GM21390 (cell line): ENCODE data around the gene TBKBP1.
"Not testable (repeated sequence)": the region's sequence is repeated elsewhere in the genome, so short reads cannot be mapped to it uniquely, and the experiment has no call there.

Experiments
- ATAC-seq: cut with Tn5 transposase; IDR thresholded peaks from one replicate; pipeline ENCODE4 v1.9.1; 2021; ENCODE audit not compliant: unreplicated experiment

Gene TBKBP1

DNA sequence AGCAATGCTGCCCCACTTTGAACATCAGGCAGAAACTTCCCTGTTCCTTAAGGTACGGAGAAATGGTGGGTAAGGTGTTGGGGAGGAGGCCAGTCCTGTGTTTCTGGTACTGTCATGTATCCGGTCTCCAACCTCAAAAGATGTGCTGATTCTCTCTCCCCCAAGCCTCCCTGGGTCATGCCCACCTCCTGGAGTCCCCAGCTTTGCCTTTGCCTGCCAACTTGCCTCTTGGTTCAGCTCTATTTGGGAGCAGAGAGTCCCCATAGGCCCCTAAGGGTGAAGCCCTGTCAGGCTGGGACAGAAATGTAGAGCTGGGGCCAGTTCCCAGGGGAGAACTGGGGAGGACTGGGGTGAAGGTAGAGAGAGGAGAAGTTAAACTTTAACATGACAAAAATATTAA lies 37.4 kb downstream of the TBKBP1 start:
- ATAC-seq, result no peak

DNA sequence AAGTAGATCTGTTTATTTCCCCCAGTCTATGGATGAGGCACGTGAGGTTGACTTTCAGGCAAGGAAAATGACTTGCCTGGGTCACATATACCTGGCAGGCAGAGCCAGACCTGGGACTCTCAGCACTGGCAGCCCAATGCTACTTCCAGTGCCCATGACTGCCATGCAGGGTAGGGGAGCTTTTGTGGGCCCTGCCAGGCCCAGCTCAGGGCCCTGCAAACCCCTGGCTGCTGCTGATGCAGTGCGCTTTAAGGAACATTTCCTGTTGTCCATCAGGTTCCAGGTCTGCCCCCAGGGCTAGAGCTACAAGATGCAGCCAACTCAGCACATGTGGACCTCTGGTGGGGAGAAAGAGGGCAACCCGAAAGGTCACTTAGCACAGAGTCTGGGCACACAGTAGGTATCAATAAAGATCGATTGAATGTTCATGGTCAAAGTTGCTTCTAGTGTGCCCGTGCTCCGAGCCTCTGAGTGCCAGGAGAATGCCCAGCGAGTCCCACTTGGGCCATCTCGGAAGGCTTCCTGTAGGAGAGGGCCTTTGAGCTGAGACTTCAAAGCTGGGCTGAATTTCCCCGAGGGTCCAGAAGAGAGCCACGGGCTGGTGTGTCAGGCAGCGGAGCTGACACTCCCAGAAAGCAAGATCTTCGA lies 38.6 kb downstream of the TBKBP1 start:
- no peak for ATAC-seq

DNA sequence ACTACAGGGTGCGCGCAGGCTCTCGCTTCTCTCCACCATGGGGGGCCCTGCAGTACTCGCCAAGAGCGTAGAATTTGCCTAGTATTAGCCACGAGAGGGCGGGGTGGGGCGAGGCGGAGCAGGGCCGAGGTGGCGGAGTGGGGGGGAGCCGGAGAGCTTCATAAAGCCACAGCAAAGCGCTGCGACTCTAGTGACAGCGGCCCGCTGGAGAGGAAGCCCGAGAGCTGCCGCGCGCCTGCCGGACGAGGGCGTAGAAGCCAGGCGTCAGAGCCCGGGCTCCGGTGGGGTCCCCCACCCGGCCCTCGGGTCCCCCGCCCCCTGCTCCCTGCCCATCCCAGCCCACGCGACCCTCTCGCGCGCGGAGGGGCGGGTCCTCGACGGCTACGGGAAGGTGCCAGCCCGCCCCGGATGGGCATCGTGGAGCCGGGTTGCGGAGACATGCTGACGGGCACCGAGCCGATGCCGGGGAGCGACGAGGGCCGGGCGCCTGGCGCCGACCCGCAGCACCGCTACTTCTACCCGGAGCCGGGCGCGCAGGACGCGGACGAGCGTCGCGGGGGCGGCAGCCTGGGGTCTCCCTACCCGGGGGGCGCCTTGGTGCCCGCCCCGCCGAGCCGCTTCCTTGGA lies 39.2 kb downstream of the TBKBP1 start, which contains the start of gene TBX21:
TSS of gene TBX21 (plus strand) at position 190 of the 627 bp plus-strand sequence. CDS start at position 409, 219 bp downstream.
- ATAC-seq, result peak; percentile 57

DNA sequence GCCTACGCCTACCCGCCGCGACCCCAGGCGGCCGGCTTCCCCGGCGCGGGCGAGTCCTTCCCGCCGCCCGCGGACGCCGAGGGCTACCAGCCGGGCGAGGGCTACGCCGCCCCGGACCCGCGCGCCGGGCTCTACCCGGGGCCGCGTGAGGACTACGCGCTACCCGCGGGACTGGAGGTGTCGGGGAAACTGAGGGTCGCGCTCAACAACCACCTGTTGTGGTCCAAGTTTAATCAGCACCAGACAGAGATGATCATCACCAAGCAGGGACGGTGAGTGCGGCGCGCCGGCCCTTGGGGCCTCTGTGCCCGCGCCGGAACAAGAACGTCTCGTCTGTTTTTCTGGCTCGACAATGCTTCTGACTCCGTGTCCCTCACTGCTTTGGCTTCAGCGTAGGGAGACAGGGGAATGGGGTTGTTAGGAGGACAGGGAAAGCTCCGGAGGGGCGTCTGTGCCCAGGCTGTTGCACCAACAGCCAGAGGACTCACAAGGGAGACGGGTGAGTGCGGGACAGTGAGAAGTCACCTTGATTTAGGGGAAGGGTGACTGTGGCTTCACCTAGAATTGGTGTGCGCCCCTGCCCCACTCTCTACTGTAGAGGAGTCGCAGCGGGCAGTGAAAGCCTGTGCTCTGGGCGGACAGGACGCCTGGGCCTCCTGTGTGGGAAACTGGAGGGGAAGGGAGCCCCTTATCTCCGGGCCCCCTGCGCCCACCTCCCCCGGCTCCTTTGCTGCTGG lies 39.9 kb downstream of the TBKBP1 start:
- ATAC-seq, result no peak

DNA sequence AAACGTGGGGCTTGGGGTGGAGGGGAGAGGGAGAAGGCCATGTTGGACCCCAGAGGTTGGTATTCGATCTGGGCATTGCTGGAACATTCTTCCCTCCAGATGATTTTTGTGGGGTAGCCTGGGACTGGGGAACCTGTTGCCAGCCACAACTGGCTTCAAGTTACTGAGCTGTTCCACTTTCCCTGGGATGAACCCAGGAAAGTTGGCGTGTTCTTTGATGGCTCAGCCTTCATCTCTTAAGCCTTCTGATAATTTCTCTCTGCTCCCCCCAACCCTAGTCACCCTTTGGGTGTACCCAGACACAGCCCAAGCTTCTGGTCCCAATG lies 41.1 kb downstream of the TBKBP1 start:
- ATAC-seq, result no peak

DNA sequence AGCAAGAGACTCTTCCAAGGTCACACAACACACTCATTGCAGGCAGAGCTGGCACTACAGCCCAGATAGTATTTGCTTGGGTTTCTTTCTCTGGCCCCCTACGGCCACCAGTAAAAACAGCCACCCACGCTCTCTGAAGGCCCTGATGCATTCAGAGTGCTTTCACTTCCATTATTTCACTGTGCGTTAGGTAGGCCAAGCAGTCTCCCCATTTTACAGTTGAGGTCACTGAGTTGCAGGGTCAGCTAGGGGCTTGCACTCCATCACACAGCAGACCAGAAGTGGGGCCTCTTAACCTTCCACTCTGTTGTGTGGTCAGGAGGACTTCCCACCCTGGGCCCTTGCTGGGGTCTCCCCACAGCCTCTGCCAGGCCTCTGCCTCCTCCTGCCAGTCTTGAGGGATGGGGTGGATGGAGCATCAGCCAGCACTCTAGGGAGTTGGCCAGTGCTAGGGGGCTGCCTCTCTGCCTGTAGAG lies 41.6 kb downstream of the TBKBP1 start:
- peak; percentile 54 for ATAC-seq

DNA sequence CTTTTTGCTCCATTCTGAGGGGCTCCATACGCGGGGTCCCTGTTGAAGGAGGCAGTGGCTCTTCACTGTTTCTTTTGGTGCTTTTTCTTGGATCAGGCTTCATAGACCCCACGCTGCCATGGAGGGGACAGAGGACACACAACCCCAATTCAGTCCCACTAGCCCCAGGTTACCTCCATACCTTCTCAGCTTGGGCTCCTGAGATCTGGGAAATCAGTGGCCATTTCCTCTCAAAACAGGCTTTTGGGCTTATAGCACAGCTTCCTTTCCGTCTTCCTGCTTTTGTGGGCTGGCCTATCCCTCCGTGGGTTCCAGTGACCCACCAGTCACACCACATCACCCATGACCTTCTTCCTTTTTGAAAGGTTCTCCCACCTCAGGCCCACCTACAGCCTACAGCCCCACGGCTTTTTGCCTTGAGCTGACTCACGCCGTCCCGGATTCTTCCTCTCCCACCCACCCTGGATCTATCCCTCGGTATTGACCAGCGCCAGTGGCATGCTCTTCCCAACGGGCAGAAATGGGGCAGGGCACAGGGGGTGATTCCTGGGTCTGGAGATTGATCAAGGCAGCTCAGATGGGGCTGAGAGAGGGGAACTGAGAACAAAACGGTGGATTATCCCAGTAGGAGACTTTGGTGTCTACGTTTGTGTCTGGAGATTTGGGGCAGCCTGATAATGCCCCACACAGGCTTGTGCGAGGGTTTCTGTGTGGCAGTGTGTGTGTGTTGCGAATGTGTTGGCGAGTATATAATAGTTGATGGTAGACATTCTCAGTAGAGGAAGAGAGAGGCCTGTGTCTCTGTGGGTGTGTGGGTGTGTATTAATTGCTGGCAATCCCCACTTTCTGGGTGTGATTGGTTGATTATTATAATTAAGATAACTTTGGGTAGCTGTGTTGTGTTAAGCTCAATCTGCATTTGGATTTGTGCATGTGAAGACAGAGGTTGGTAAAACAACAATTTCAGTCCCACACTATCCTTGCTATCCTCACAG lies 42.8 kb downstream of the TBKBP1 start:
- no peak for ATAC-seq

DNA sequence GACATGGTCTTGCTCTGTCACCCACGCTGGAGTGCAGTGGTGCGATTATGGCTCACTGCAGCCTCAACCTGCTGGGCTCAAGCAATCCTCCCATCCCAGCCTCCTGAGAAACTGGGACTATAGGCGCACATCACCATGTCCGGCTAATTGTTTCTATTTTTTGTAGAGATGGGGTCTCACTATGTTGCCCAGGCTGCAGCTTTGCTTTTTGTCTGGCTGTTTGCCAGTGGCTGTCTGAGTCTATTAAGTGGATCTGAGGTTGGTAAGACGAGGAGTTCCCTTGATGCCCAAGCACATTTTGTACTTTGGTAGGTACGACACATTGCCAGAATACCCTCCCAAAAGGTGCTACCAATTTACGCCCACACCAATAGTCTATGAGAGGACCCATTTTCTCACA lies 44.2 kb downstream of the TBKBP1 start:
- ATAC-seq, result no peak

DNA sequence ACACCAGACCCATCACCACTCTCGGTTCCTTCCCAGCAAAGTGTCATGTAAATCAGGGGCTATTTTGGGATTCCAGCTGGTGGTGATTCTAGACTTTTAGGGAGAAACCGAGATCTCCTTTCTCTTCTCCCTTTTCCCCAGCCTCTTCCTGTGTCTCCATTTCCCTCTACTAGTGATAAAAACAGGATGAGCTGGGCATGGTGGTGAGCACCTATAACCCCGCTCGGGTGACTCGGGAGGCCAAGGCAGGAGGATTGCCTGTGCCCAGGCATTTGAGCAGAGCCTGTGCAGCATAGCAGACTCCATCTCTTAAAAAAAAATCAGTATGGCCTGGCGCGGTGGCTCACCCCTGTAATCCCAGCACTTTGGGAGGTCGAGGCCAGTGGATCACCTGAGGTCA lies 45.2 kb downstream of the TBKBP1 start:
- ATAC-seq, result no peak

DNA sequence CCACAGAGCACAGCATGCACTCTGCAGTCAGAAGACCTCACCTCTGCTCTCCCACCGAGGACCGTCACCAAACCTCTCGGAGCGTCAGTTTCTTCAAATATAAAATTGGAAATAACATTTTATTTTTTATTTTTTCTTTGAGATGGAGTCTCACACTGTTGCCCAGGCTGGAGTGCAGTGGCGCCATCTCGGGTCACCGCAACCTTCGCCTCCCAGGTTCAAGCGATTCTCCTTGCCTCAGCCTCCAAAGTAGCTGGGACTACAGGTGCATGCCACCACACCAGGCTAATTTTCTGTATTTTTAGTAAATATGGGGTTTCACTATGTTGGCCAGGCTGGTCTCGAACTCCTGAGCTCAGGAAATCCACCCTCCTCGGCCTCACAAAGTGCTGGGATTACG lies 46.0 kb downstream of the TBKBP1 start:
- not testable (repeated sequence) for ATAC-seq

DNA sequence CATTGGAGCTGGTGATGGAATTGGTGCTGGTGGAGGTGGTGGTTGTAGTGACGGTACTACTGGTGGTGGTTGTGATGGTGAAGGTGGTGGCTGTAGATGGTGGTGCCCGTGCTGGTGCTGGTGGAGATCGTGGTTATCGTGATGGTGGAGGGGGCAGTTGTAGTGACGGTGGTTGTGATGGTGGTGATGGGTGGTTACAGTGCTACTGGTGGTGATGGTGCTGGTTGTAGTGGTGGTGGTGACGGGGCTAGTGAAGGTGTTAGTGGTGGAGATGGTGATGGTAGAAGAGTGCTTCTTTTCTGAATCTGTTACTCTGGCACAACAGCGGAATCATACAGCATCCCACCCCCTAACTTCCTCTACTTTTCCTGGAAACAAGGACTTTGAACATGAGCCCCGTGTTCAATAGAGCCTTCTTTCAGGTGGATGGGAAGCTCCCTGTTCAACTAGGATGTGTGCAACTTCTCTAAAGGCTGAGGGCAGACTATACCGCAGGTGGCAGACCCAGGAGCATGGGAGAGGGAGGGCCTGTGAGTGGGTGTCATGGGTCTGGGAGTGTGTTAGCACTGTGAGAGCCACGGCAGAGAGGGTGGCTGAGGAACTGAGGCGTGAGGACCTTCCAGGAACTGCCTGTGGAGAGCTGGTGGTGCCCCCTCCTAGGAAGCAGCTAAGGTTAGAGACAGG lies 47.3 kb downstream of the TBKBP1 start:
- no peak for ATAC-seq

DNA sequence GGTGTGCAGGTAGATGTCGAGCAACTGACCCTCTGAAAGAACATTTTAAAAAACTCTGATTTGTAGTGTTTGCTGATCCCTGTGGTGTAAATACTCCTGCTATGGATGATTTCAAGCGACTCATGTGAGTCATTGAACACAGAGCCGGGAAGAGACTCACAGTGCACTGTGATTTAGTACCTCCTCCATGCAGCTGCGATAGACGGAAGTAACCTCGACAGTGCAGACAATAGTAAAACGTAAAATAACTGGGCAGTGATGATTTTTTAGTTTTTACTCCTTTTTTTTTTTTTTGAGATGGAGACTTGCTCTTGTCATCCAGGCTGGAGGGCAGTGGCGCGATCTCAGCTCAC lies 47.8 kb downstream of the TBKBP1 start:
- no peak for ATAC-seq

DNA sequence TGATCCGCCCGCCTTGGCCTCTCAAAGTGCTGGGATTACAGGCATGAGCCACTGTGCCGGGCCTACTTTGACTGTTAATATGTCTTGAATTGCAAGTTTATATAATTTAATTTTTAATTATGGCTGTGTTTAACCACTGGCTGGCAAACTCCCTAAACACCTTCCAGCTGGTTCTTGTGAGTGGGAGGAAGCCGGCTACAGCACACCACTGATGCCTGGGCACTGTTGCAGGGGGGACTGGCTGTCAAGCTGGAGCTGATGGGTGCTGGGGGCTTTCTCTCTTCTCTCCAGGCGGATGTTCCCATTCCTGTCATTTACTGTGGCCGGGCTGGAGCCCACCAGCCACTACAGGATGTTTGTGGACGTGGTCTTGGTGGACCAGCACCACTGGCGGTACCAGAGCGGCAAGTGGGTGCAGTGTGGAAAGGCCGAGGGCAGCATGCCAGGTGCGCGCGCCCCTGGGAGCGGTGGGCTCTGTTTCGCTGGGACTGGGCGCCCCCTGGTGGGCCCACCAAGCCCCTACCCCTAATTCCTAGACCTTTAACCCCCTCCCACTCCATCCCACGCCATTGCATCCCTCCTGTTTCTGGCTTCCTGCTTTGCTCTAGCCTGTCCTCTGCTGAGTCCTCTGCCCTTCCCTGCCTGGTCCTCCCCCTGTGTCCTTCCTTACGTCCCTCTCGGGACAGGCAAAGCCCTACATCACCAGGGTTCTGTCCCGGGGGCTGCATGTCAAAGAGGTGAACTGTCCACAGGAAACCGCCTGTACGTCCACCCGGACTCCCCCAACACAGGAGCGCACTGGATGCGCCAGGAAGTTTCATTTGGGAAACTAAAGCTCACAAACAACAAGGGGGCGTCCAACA lies 48.6 kb downstream of the TBKBP1 start:
- ATAC-seq, result no peak

DNA sequence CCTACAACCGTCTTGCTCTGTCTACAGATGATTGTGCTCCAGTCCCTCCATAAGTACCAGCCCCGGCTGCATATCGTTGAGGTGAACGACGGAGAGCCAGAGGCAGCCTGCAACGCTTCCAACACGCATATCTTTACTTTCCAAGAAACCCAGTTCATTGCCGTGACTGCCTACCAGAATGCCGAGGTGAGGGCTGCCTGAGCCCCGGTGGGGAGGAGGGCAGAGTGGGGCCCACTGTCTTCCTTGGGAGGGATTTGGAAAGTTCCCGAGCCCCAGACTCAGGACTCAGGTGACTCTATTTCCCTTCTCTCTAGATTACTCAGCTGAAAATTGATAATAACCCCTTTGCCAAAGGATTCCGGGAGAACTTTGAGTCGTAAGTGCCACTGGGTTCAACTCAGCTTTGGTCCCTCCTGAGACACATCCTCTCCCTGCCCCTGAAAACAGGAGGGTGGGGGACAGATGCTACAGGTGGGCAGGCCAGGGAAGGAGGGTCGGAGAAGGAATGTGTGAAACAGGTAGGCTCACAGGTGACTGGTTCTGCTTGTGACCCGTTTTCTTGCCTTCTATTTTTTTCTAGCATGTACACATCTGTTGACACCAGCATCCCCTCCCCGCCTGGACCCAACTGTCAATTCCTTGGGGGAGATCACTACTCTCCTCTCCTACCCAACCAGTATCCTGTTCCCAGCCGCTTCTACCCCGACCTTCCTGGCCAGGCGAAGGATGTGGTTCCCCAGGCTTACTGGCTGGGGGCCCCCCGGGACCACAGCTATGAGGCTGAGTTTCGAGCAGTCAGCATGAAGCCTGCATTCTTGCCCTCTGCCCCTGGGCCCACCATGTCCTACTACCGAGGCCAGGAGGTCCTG lies 50.4 kb downstream of the TBKBP1 start:
- no peak for ATAC-seq

DNA sequence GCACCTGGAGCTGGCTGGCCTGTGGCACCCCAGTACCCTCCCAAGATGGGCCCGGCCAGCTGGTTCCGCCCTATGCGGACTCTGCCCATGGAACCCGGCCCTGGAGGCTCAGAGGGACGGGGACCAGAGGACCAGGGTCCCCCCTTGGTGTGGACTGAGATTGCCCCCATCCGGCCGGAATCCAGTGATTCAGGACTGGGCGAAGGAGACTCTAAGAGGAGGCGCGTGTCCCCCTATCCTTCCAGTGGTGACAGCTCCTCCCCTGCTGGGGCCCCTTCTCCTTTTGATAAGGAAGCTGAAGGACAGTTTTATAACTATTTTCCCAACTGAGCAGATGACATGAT lies 51.0 kb downstream of the TBKBP1 start:
- ATAC-seq, result no peak

DNA sequence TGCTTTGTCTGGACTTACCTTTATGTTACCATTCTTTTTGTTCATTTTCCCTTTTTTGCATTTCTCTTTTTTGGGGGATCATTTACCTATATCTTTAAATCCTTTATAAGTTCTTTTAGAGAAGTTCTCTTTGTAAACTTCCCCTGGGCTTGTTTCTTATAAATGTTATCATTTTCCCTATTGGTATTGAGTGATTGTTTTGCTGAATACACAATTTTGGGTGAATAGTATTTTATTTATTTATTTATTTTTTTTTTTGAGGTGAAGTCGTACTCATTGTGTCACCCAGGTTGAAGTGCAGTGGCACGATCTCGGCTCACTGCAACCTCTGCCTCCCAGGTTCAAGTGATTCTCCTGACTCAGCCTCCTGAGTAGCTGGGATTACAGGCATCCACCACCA lies 57.5 kb downstream of the TBKBP1 start:
- no peak for ATAC-seq

DNA sequence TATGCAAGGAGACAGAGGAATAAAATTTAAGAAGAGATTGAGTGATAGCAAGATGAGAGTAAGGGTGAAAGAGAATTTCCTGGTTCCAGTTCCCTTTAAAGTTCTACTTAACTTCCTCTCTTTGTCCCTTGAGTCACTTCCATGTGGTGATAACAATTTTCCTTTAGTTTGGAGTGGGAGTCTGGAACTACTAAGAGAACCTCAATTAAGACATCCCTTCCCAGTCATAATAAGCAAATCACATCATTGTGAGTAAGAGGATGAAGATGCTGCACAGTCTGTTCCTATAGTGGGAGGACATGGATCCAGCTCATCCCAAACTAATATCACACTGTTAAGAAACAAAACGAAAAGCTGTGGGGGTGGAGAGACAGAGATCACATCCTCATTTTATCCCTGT lies 63.4 kb downstream of the TBKBP1 start:
- no peak for ATAC-seq

DNA sequence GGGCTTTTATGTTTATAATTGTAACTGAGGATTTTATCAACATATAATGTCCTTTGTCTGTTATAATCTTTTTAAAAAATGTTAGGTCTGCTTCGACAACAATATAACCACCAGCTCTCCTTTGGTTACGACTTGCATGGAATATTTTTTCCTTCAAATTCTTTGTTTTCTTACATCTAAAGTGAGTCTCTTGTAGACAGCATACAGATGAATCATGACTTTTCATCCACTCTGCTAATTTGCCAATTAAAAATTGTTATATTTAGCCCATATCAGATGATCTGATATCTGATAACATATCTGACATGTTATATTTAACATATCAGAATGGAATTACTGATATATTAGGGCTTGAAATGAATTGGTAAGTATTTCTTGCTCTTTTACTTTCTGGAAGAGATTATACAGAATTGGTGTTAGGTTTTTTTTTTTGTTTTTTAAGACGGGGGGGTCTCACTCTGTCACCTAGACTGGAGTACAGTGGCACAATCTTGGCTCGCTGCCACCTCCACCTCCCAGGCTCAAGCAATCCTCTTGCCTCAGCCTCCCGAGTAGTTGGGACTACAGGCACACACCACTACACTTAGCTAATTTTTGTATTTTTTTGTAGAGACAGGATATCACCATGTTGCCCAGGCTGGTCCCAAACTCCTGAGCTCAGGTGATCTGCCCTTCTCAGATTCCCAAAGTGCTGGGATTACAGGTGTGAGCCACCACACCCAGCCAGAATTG lies 66.6 kb downstream of the TBKBP1 start:
- ATAC-seq, result no peak
